HG02623 (cell line): ENCODE data around the gene ASB16.
"Not testable (repeated sequence)": the region's sequence is repeated elsewhere in the genome, so short reads cannot be mapped to it uniquely, and the experiment has no call there.

Source experiments
- ATAC-seq: cut with Tn5 transposase; IDR thresholded peaks from one replicate; pipeline ENCODE4 v1.9.1; 2021; ENCODE audit warnings: moderate library complexity; ENCODE audit not compliant: unreplicated experiment

ASB16 gene

DNA sequence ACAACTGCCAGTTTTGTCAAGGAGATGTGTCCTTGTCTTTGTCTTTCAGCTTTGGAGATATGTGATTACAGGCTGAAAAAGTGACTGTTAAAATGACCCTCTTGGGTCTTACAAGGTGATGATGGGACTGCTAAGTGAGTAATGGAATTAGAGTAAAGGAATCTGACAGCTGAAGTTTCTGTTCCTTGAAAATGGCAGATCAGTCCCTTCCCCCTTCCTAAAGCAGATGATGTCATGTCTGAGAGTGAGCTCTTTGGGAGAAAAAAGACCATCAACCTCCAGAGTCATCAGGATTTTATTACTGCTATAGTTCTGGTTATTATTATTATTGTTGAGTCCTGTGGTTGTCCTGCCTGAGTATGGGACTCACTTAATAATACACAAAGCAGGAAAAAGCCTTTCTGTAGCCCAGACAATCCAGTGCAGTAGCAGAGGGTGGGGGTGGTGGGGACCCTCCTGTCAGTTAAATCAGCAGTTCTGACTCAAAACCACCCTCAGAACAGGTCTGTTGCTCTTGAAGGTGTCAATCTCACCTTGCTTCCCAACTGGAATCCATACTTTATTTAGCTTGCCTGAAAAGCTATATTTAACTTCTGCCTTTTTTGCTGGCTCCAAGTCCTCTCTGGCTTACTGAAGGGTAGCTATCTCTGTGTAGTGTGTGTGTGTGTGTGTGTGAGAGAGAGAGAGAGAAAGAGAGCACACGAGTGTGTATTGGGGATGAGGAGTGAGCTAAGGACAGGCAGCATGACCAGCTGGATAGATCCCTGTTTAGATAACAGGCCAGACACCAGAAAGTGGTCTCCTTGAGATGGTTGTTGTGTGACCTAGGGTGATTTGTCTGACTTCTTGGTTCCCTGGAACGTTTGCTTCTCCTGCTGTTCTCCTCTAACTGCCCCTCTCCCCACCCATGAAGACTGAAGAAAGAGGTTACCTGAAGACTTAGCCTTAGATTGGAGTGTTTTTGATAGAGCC is 23.8 kb upstream of the ASB16 start:
- ATAC-seq = no peak

- ATAC-seq = no peak
Measured at GRCh38 chr17:44147812-44148211, 22.7 kb upstream of the ASB16 start.

DNA sequence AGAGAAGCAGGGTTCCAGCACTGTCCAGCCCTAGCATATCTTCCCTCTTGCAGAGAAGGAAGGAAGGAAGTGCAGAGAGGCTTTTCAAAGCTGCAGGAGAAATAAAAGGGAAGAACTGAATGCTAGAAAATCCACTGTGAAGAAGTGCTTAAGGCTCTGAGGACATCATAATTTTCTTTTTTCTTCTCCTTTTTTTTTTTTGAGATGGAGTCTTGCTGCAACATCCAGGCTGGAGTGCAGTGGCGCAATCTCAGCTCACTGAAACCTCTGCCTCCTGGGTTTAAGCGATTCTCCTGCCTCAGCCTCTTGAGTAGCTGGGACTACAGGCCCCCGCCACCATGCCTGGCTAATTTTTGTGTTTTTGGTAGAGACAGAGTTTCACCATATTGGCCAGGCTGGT is 21.4 kb upstream of the ASB16 start:
- ATAC-seq = not testable (repeated sequence)

DNA sequence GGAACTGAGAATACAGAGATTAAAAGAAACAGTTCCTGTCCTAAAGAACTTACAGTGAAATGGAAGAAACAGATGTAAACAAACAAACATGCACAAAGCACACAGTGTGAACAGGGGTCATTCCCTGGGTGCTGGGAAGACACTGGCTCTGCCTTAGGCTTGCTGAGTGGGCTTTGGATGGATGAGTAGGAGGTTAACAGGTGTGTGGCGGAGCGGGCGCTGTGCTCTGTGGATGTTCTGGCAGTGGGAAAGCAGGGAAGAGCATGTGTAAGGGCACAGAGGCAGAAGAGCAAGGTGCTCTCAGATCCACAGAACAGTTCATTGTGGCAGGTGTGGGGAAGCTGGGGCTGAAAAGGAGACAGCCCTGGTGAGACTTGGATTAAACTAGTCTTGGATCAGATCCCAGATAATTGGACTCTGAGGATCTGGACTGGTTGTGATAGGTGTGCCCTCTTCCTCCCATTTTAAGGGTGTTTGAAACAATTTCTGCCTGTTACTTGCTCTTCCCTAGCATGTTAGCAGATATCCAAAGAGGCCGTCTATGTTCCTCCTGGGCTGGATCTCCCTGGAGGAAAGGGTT is 20.7 kb upstream of the ASB16 start:
- ATAC-seq = no peak

DNA sequence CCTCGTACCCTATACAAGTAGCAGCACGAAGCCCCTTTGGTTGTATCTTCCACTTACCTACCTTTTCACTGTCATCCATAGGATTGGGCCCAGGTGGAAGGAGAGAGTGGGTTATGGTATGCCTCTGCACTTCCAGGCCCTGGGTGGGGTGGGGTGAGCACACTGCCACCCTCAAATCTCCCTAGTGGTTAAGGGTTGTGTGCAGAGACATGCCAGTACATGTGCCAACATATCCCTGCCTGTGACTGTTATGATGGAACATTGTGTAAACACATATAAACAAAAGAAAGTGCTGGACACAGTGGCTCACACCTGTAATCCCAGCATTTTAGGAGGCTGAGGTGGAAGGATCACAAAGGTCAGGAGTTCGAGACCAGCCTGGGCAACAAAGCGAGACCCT is 17.6 kb upstream of the ASB16 start:
- no peak for ATAC-seq

GRCh38 chr17:44155488-44155887 is 15.0 kb upstream of the ASB16 start:
- no peak for ATAC-seq

DNA sequence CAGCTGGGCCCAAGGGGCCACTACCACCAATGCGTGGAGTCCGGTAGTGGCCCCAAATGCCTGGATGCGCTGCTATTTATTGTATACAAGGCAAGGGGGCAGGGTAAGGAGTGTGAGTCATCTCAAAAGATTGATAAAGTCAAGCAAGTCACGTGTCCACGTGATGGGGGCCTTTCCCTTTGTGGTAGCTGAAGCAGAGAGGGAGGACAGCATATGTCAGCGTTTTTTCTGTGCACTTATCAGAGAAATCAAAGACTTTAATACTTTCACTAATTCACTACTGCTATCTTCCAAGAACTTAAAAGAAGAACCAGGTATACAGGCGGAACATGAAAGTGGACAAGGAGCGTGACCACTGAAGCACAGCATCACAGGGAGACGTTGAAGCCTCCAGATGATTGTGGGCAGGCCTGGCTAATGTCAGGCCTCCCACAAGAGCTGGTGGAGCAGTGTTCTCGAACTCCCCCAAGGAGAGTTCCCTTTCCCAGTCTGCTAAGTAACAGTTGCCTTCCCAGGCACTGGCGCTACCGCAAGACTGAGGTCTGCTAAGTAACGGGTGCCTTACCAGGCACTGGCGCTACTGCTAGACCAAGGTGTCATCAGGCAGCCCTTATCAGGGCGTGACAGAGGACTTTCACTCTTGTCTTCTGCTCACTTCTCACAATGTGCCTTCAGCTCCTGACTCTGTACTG is 10.8 kb upstream of the ASB16 start:
- no peak for ATAC-seq

GRCh38 chr17:44164476-44164875 is 6.0 kb upstream of the ASB16 start:
- ATAC-seq = no peak

DNA sequence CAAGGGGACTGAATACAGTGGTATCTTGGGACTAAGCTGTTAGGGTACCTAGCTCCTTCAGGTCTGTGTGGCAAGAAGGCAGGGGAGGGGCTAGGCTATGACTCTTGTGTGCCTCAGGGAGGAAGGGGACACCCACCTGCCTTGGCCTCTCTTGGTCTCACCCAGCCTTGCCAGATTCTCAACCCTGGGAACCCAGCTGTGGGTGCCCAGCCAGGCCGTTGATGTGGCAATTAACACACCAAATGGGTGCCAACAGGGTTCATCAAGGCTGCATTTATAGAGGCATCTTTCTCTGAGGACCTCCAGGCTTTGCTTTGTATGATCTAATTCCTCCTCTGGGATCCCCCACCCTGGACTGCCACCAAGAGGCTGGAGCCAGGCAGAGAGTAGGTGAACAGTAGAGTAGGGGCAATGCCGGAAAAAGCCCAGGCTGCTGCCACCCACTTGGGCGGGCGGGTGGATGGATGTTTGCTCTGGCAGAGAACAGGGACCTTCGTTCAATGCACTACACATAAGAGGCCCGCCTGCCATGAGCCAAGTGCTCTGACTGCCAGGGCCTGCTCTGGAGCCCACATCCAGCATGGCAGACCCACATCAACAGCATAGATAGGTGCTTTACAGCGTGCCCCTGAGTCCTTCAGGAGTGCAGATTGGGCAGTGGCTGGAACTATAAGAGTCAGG is 3.2 kb upstream of the ASB16 start:
- no peak for ATAC-seq

GRCh38 chr17:44170135-44170498 is 387 bp upstream of the ASB16 start:
- no peak for ATAC-seq

- no peak for ATAC-seq
Measured at GRCh38 chr17:44171931-44172455, 1.5 kb downstream of the ASB16 start.

DNA sequence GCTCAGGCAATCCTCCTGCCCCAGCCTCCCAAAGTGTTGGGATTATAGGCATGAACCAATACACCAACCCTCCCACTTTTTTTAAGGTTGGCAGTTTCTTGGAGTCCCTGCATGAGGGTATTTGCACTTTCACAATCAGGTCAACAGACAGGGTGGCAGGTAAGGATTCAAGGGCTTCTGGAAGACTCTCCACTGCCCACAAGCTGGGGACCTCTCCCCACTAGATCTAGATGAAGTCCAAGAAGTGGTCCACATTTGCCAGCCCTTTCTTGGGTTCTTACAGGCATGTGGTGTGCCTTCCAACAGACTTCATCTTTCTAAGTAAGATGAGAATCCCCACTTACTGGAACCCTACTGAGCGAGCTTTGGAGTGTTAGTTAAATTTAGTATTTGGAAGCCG is 3.9 kb downstream of the ASB16 start:
- no peak for ATAC-seq

GRCh38 chr17:44176257-44176656 is 5.8 kb downstream of the ASB16 start:
- no peak for ATAC-seq

DNA sequence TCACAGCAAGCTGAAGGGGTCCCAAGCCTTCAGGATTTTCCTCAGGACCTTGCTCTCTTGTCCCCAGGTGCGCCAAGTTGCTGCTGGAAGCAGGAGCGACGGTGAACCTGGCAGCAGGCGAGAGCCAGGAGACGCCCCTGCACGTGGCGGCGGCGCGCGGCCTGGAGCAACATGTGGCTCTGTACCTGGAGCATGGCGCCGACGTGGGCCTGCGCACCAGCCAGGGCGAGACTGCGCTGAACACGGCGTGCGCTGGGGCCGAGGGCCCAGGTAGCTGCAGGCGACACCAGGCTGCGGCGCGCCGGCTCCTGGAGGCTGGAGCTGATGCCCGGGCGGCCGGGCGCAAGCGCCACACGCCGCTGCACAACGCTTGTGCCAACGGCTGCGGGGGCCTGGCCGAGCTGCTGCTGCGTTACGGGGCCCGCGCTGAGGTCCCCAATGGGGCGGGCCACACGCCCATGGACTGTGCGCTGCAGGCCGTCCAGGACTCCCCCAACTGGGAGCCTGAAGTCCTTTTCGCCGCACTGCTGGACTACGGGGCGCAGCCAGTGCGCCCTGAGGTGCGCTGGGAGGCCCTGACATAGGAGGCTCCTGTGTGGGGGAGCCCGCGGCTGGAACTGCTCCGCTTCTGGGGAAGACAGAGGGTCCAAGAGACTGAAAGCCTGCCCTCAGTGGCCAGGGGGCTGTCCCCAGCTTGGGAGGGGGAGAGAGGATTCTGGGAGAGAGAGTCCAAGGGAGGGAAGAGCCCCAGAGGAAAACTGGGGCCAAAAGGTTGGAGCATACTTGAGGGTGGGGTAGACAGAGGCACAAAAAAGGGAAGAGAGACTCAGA is 6.4 kb downstream of the ASB16 start:
- no peak for ATAC-seq

DNA sequence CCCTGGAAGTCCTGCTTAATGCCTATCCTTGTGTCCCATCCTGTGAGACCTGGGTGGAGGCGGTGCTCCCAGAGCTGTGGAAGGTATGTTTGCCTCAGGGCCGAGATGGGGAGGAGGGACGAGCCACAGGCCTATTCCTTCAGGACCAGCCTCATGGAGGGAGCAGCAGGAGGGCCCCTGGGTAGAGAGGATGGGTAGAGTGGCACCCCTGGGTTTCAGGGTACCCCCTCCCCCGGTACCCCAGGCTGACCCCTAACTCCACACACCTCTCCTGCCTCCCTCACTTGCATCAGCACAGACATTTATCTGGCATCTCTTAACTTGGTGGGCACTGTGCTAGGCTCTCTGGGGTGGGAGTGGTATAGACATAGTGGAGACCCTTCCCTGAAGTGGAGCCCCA is 7.1 kb downstream of the ASB16 start:
- no peak for ATAC-seq

GRCh38 chr17:44178133-44178532 is 7.6 kb downstream of the ASB16 start:
- no peak for ATAC-seq

DNA sequence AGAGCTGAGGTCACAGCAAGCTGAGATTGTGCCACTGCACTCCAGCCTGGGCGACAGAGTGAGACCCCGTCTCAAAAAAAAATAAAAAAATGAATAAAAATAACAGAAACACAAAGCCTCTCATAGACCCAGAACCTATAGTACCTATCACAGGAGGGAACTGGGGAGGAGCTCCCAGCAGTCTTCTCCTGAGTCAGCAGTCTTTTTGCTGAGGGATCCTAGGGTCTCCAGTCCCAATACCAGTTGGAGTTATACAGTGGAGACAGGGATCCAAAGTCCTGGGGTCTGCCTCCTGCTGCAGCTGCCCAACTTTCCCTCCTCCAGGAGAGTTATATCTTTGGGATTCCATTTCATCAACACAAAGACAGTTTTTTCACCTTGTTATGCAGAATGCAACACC is 12.5 kb downstream of the ASB16 start:
- ATAC-seq = no peak

DNA sequence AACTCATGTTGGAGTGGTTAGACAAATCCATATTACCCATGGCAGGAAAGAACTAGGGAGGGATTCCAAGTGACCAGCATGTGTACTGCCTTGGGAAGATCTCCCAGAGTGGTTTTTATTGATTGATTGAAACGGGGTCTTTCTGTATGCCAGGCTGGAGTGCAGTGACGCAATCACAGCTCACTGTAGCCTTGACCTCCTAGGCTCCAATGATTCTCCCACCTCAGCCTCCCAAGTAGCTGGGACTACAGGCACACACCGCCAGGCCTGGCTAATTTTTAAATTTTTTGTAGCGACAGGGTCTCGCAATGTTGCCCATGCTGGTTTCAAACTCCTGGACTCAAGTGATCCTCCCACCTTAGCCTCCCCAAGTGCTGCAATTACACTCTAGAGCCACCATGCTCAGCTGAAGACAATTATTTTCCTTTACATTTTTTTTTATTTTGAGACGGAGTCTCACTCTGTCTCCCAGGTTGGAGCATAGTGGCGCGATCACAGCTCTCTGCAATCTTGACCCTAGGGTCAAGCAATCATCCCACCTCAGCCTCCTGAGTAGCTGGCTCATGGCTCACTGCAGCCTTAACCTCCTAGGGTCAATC is 13.8 kb downstream of the ASB16 start:
- ATAC-seq = no peak

- ATAC-seq = peak; percentile 82
Measured at GRCh38 chr17:44186307-44187130, 16.0 kb downstream of the ASB16 start, which contains the start of gene TMUB2. Gene TMUB2, plus strand, starts transcription at chr17:44186972. Its CDS starts 737 bp downstream, at chr17:44187709.
